HEK293T (cell line): Measurements from ENCODE around the gene SLF2.

Experiments used
- ARNT ChIP-seq: fragments of 450-650 bp; IDR thresholded peaks from 2 replicates; pipeline ENCODE4 v1.6.1; 2017; ENCODE audit warnings: mild to moderate bottlenecking
- ELF4 ChIP-seq: fragments of 450-650 bp; IDR thresholded peaks from 2 replicates; pipeline ENCODE4 v1.6.1; 2017; ENCODE audit warnings: antibody characterized with exemption
- FOXA1 ChIP-seq: fragments of 450-650 bp; IDR thresholded peaks from 2 replicates; pipeline ENCODE4 v1.6.1; 2016; ENCODE audit warnings: mild to moderate bottlenecking
- FOXM1 ChIP-seq: fragments of 450-650 bp; IDR thresholded peaks from 2 replicates; pipeline ENCODE4 v1.6.1; 2017; ENCODE audit warnings: mild to moderate bottlenecking, borderline replicate concordance
- HDGF ChIP-seq: fragments of 450-650 bp; IDR thresholded peaks from 2 replicates; pipeline ENCODE4 v1.6.1; 2017; ENCODE audit warnings: antibody characterized with exemption, borderline replicate concordance
- SP1 ChIP-seq: fragments of 450-650 bp; IDR thresholded peaks from 2 replicates; pipeline ENCODE4 v1.6.1; 2017
- SUZ12 ChIP-seq: fragments of 450-650 bp; IDR thresholded peaks from 2 replicates; pipeline ENCODE4 v1.6.1; 2016; ENCODE audit warnings: mild to moderate bottlenecking
- TF ChIP-seq, protein P1 (sequence below): fragments of 450-650 bp; IDR thresholded peaks from 2 replicates; pipeline ENCODE4 v1.6.1; 2016

- TF ChIP-seq HDGF, result no peak
- no peak for TF ChIP-seq ARNT
- TF ChIP-seq, protein P1, sequence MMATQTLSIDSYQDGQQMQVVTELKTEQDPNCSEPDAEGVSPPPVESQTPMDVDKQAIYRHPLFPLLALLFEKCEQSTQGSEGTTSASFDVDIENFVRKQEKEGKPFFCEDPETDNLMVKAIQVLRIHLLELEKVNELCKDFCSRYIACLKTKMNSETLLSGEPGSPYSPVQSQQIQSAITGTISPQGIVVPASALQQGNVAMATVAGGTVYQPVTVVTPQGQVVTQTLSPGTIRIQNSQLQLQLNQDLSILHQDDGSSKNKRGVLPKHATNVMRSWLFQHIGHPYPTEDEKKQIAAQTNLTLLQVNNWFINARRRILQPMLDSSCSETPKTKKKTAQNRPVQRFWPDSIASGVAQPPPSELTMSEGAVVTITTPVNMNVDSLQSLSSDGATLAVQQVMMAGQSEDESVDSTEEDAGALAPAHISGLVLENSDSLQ, result no peak
- no peak for TF ChIP-seq FOXM1
- TF ChIP-seq ELF4, result no peak
- TF ChIP-seq SP1, result no peak
- TF ChIP-seq FOXA1, result no peak
- TF ChIP-seq SUZ12, result no peak
Observed at GRCh38 chr10:101006593-101007098, 93.9 kb downstream of the SLF2 start.
